Peyer's patch (tissue), 4 donors: ENCODE measurements around the gene HSFX2. TPM values are rescaled to one million over a fixed set of nuclear protein-coding genes. Genes with fewer than 3 reads are reported as not detected.
"Not testable (repeated sequence)": the region's sequence is repeated elsewhere in the genome, so short reads cannot be mapped to it uniquely, and the experiment has no call there.

ENCODE experiments used
- DNase-seq, 3 donors: peaks; one replicate each; pipeline ENCODE4 v3.0.0-alpha.2; 2017 to 2019
- H3K27ac ChIP-seq, 4 donors: fragments of 200-600 bp; sonication (generic); one replicate each; pipeline ENCODE4 v1.5.1; 2016 to 2019
- H3K27me3 ChIP-seq, 2 donors: fragments of 200-600 bp; sonication (generic); one replicate each; pipeline ENCODE4 v1.5.1; 2019
- H3K36me3 ChIP-seq, 3 donors: fragments of 200-600 bp; sonication (generic); one replicate each; pipeline ENCODE4 v1.5.1; 2016 to 2019
- H3K4me1 ChIP-seq, 4 donors: fragments of 200-600 bp; sonication (generic); one replicate each; pipeline ENCODE4 v1.5.1; 2016 to 2019
- H3K4me3 ChIP-seq, 4 donors: fragments of 200-600 bp; sonication (generic); 1 replicate in 3 of 4; 2 replicates in 1 of 4; pipeline ENCODE4 v1.5.1; 2016 to 2019; ENCODE audit warnings: mild to moderate bottlenecking in 1 of 4
- H3K9me3 ChIP-seq, 4 donors: fragments of 200-600 bp; sonication (generic); one replicate each; pipeline ENCODE4 v1.5.1; 2016 to 2019; ENCODE audit warnings: mild to moderate bottlenecking in 1 of 4
- CTCF ChIP-seq, 6 experiments: fragments of 450-650 bp in 4 of 6; fragments of 200-600 bp in 2 of 6; sonication (generic) in 1 of 6; IDR thresholded peaks; one replicate each; pipeline ENCODE4 v1.5.1; 2017 to 2019; ENCODE audit warnings: antibody characterized with exemption in 6 of 6, mild to moderate bottlenecking in 3 of 6, moderate library complexity in 1 of 6
- POLR2A ChIP-seq, 2 donors: fragments of 450-650 bp; IDR thresholded peaks; one replicate each; pipeline ENCODE4 v1.5.1; 2017; ENCODE audit warnings: antibody characterized with exemption in 2 of 2, mild to moderate bottlenecking in 2 of 2, moderate library complexity in 2 of 2
- total RNA-seq, 4 donors: library from RNA; depleted of rRNA; stranded (reverse); fragments of >200 nt; gene quantifications; one replicate each; pipeline ENCODE4 v1.1.0, GENCODE V29; 2016

HSFX2 gene
- total RNA-seq, 4 donors from 2014 or later = 2.0 TPM; not detected in 3

- not testable (repeated sequence) for H3K4me1 ChIP-seq, H3K4me3 ChIP-seq, H3K27ac ChIP-seq, H3K9me3 ChIP-seq, H3K27me3 ChIP-seq, H3K36me3 ChIP-seq, DNase-seq
Observed at GRCh38 chrX:149587359-149587758, 7.8 kb downstream of the HSFX2 start, which contains the start of gene MAGEA9B. Gene MAGEA9B (minus strand): TSS chrX:149587459. CDS start chrX:149583179, 4,280 bp downstream.

GRCh38 chrX:149585631-149586030, 9.5 kb downstream of the HSFX2 start:
- H3K4me3 ChIP-seq, H3K27ac ChIP-seq, H3K9me3 ChIP-seq, H3K36me3 ChIP-seq, DNase-seq, H3K27me3 ChIP-seq, H3K4me1 ChIP-seq: not testable (repeated sequence)

- not testable (repeated sequence) for DNase-seq, H3K36me3 ChIP-seq, H3K4me1 ChIP-seq, H3K9me3 ChIP-seq, H3K27me3 ChIP-seq, H3K4me3 ChIP-seq, H3K27ac ChIP-seq
Observed at GRCh38 chrX:149573456-149573855, 21.7 kb downstream of the HSFX2 start.

- H3K36me3 ChIP-seq = no peaks in the 10 kb centered on the region
- no peaks in the 10 kb centered on the region for H3K9me3 ChIP-seq
- TF ChIP-seq POLR2A (IDR thresholded peaks at IDR 0.05) (no peak), CTCF (IDR thresholded peaks at IDR 0.05) (no peak)
- no peak overlapping the region for H3K27ac ChIP-seq
- H3K4me3 ChIP-seq = no peak overlapping the region
- no peaks in the 10 kb centered on the region for H3K27me3 ChIP-seq
- no peak for DNase-seq
- no peaks in the 10 kb centered on the region for H3K4me1 ChIP-seq
Observed at GRCh38 chrX:149572743-149573142, 22.4 kb downstream of the HSFX2 start.

- Histone ChIP-seq H3K36me3 (no peaks in the 10 kb centered on the region), H3K27ac (no peak overlapping the region), H3K4me1 (no peaks in the 10 kb centered on the region), H3K27me3 (no peaks in the 10 kb centered on the region), H3K9me3 (no peaks in the 10 kb centered on the region), H3K4me3 (no peak overlapping the region)
- no peak for DNase-seq
- no peak for TF ChIP-seq CTCF (IDR thresholded peaks at IDR 0.05)
- TF ChIP-seq POLR2A (IDR thresholded peaks at IDR 0.05) = no peak
Observed at GRCh38 chrX:149571770-149572169, 23.3 kb downstream of the HSFX2 start.

GRCh38 chrX:149570668-149571067, 24.4 kb downstream of the HSFX2 start:
- Histone ChIP-seq H3K27ac (no peak overlapping the region), H3K36me3 (no peaks in the 10 kb centered on the region), H3K4me1 (no peaks in the 10 kb centered on the region), H3K9me3 (no peaks in the 10 kb centered on the region), H3K4me3 (no peak overlapping the region), H3K27me3 (no peaks in the 10 kb centered on the region)
- TF ChIP-seq POLR2A (IDR thresholded peaks at IDR 0.05) (no peak), CTCF (IDR thresholded peaks at IDR 0.05) (no peak)
- no peak for DNase-seq

- Histone ChIP-seq H3K9me3 (no peaks in the 10 kb centered on the region), H3K4me1 (no peaks in the 10 kb centered on the region), H3K27ac (no peak overlapping the region), H3K4me3 (no peak overlapping the region), H3K36me3 (no peaks in the 10 kb centered on the region), H3K27me3 (no peaks in the 10 kb centered on the region)
- no peak for DNase-seq
- no peak for TF ChIP-seq CTCF (IDR thresholded peaks at IDR 0.05)
- no peak for TF ChIP-seq POLR2A (IDR thresholded peaks at IDR 0.05)
Observed at GRCh38 chrX:149569770-149570169, 25.3 kb downstream of the HSFX2 start.
